ENCODE measurements around the gene CERS3.

DNA sequence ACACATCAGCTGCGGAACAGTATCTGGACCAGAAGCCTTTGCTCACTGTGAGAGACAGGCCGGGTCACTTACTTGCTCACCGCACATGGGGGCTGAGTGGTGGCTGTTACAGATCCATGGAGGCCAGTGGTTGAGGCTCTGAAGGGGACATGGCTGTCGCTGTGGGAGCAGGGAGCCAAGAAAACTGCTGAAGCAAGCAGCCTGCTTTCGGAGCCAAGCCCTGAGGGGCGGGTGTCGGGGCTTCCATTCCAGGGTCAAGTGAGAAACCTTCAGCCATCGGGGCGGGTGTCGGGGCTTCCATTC is 144.7 kb downstream of the CERS3 start:
- no peak for TF ChIP-seq EP300 (IDR thresholded peaks at IDR 0.05; ENCODE audit: borderline replicate concordance in 1 of 2, low read depth in 1 of 2, low read length in 1 of 2)
- TF ChIP-seq CTCF (IDR thresholded peaks at IDR 0.05): no peak
- TF ChIP-seq JUND (IDR thresholded peaks at IDR 0.05): no peak
- no peak for TF ChIP-seq TCF12 (IDR thresholded peaks at IDR 0.05)
- TF ChIP-seq SMC3 (IDR thresholded peaks at IDR 0.05; ENCODE audit: low read depth, low read length): no peak
- TF ChIP-seq MAX (IDR thresholded peaks at IDR 0.05; ENCODE audit: low read depth): no peak
